Thyroid gland (tissue), 4 donors: ENCODE measurements around the gene TRIOBP.

Experiments
- CTCF ChIP-seq, 6 experiments: fragments of 200-600 bp in 3 of 6; fragments of 450-650 bp in 3 of 6; sonication (generic) in 3 of 6; IDR thresholded peaks; one replicate each; pipeline ENCODE4 v1.5.1; 2016 to 2019; ENCODE audit warnings: antibody characterized with exemption in 6 of 6, mild to moderate bottlenecking in 2 of 6, inconsistent platforms in 1 of 6, moderate library complexity in 1 of 6
- POLR2A ChIP-seq, 2 donors: fragments of 450-650 bp; IDR thresholded peaks; one replicate each; pipeline ENCODE4 v1.6.1; 2017; ENCODE audit warnings: antibody characterized with exemption in 2 of 2, mild to moderate bottlenecking in 2 of 2, moderate library complexity in 1 of 2

GRCh38 chr22:37697538-37697835 is 639 bp downstream of the TRIOBP start:
- TF ChIP-seq CTCF (IDR thresholded peaks at IDR 0.05): no peak
- no peak for TF ChIP-seq POLR2A (IDR thresholded peaks at IDR 0.05)
